Neuron (in vitro differentiated cells): ENCODE data around the gene TSEN34.

Experiments
- H2AFZ ChIP-seq: one replicate; pipeline ENCODE4 v1.6.1; 2013; ENCODE audit warnings: low read depth, mild to moderate bottlenecking, inconsistent platforms, low read length, moderate library complexity
- H3K27me3 ChIP-seq: one replicate; pipeline ENCODE4 v1.6.1; 2013; ENCODE audit warnings: low read length; ENCODE audit not compliant: insufficient read depth
- H3K36me3 ChIP-seq: one replicate; pipeline ENCODE4 v1.6.1; 2013; ENCODE audit warnings: low read length; ENCODE audit not compliant: insufficient read depth
- H3K4me1 ChIP-seq: one replicate; pipeline ENCODE4 v1.6.1; 2013; ENCODE audit warnings: low read length; ENCODE audit not compliant: insufficient read depth
- H3K4me3 ChIP-seq: 2 replicates; pipeline ENCODE4 v1.5.1; 2013; ENCODE audit warnings: mild to moderate bottlenecking, low read length, moderate library complexity
- H3K9me3 ChIP-seq: one replicate; pipeline ENCODE4 v1.6.1; 2013; ENCODE audit warnings: low read length

TSEN34 gene

GRCh38 chr19:54154603-54155345 lies 36.3 kb upstream of the TSEN34 start:
- Histone ChIP-seq H3K9me3 (no peaks in the 10 kb centered on the region), H3K4me3 (no peak overlapping the region), H2AFZ (no peak overlapping the region), H3K27me3 (no peaks in the 10 kb centered on the region), H3K4me1 (peaks cover 10% of the 10 kb centered on the region), H3K36me3 (peaks cover 71% of the 10 kb centered on the region)

GRCh38 chr19:54155694-54156093 lies 35.4 kb upstream of the TSEN34 start:
- Histone ChIP-seq H3K36me3 (peaks cover 64% of the 10 kb centered on the region), H3K9me3 (no peaks in the 10 kb centered on the region), H3K4me3 (no peak overlapping the region), H2AFZ (no peak overlapping the region), H3K4me1 (peaks cover 13% of the 10 kb centered on the region), H3K27me3 (no peaks in the 10 kb centered on the region)

GRCh38 chr19:54156490-54156889 lies 34.6 kb upstream of the TSEN34 start:
- no peaks in the 10 kb centered on the region for H3K27me3 ChIP-seq
- H3K9me3 ChIP-seq, result no peaks in the 10 kb centered on the region
- H2AFZ ChIP-seq, result no peak overlapping the region
- H3K36me3 ChIP-seq, result peaks cover 59% of the 10 kb centered on the region
- no peak overlapping the region for H3K4me3 ChIP-seq
- H3K4me1 ChIP-seq, result peaks cover 18% of the 10 kb centered on the region

GRCh38 chr19:54156953-54157352 lies 34.2 kb upstream of the TSEN34 start:
- no peak overlapping the region for H2AFZ ChIP-seq
- H3K4me3 ChIP-seq, result no peak overlapping the region
- peaks cover 55% of the 10 kb centered on the region for H3K36me3 ChIP-seq
- H3K27me3 ChIP-seq, result no peaks in the 10 kb centered on the region
- no peaks in the 10 kb centered on the region for H3K9me3 ChIP-seq
- H3K4me1 ChIP-seq, result peaks cover 18% of the 10 kb centered on the region

- H2AFZ ChIP-seq, result peak overlapping the region; percentile 42
- no peaks in the 10 kb centered on the region for H3K27me3 ChIP-seq
- H3K4me1 ChIP-seq, result peaks cover 18% of the 10 kb centered on the region
- peaks cover 4% of the 10 kb centered on the region for H3K9me3 ChIP-seq
- peak overlapping the region; percentile 90 for H3K4me3 ChIP-seq
- H3K36me3 ChIP-seq, result peaks cover 37% of the 10 kb centered on the region
Measured at GRCh38 chr19:54158812-54159351, 32.2 kb upstream of the TSEN34 start.

- Histone ChIP-seq H3K27me3 (no peaks in the 10 kb centered on the region), H3K4me3 (peak within 1 kb of the TSS; percentile 90), H2AFZ (peak within 1 kb of the TSS; percentile 44), H3K4me1 (peaks cover 18% of the 10 kb centered on the region), H3K9me3 (peaks cover 8% of the 10 kb centered on the region), H3K36me3 (peaks cover 30% of the 10 kb centered on the region)
Measured at GRCh38 chr19:54159352-54160181, 31.5 kb upstream of the TSEN34 start, which contains the start of gene LENG1. LENG1 (minus strand) TSS chr19:54159721; CDS start chr19:54159695, 26 bp downstream.

- Histone ChIP-seq H3K36me3 (peaks cover 23% of the 10 kb centered on the region), H3K9me3 (peaks cover 13% of the 10 kb centered on the region), H2AFZ (peak overlapping the region; percentile 44), H3K4me1 (peaks cover 18% of the 10 kb centered on the region), H3K27me3 (no peaks in the 10 kb centered on the region), H3K4me3 (peak overlapping the region; percentile 69)
Measured at GRCh38 chr19:54160182-54160811, 30.8 kb upstream of the TSEN34 start.

- Histone ChIP-seq H3K4me1 (peaks cover 18% of the 10 kb centered on the region), H3K9me3 (peaks cover 13% of the 10 kb centered on the region), H3K36me3 (peaks cover 20% of the 10 kb centered on the region), H2AFZ (no peak overlapping the region), H3K4me3 (peak overlapping the region; percentile 69), H3K27me3 (no peaks in the 10 kb centered on the region)
Measured at GRCh38 chr19:54160854-54161253, 30.3 kb upstream of the TSEN34 start.

- Histone ChIP-seq H3K4me1 (peaks cover 18% of the 10 kb centered on the region), H3K9me3 (peaks cover 13% of the 10 kb centered on the region), H3K27me3 (no peaks in the 10 kb centered on the region), H3K4me3 (no peak overlapping the region), H2AFZ (no peak overlapping the region), H3K36me3 (peaks cover 7% of the 10 kb centered on the region)
Measured at GRCh38 chr19:54162241-54162805, 28.8 kb upstream of the TSEN34 start.

- Histone ChIP-seq H2AFZ (no peak overlapping the region), H3K36me3 (peaks cover 4% of the 10 kb centered on the region), H3K9me3 (peaks cover 13% of the 10 kb centered on the region), H3K27me3 (no peaks in the 10 kb centered on the region), H3K4me3 (no peak overlapping the region), H3K4me1 (peaks cover 18% of the 10 kb centered on the region)
Measured at GRCh38 chr19:54162884-54163283, 28.2 kb upstream of the TSEN34 start.

- no peaks in the 10 kb centered on the region for H3K27me3 ChIP-seq
- H2AFZ ChIP-seq, result no peak overlapping the region
- peaks cover 13% of the 10 kb centered on the region for H3K9me3 ChIP-seq
- no peaks in the 10 kb centered on the region for H3K36me3 ChIP-seq
- peaks cover 8% of the 10 kb centered on the region for H3K4me1 ChIP-seq
- H3K4me3 ChIP-seq, result no peak overlapping the region
Measured at GRCh38 chr19:54164369-54165068, 26.6 kb upstream of the TSEN34 start.

GRCh38 chr19:54165222-54165621 lies 25.9 kb upstream of the TSEN34 start:
- Histone ChIP-seq H3K4me1 (peaks cover 8% of the 10 kb centered on the region), H3K9me3 (peaks cover 13% of the 10 kb centered on the region), H3K4me3 (no peak overlapping the region), H3K36me3 (no peaks in the 10 kb centered on the region), H2AFZ (no peak overlapping the region), H3K27me3 (no peaks in the 10 kb centered on the region)
